ENCODE data around the gene SLC12A5.
A peak's percentile ranks its signal among the peaks of the same experiment; 100 is the strongest.

Gene SLC12A5

GRCh38 chr20:46001498-46001897, 27.5 kb upstream of the SLC12A5 start:
- peak overlapping the region in 10 of 11 experiments; percentile 21 to 97 (median 92); a peak in 18 of 22 replicates for H3K27ac ChIP-seq
- peaks cover 0 to 53% (median 6%) of the 10 kb centered on the region in 11 experiments; a peak in 13 of 22 replicates for H3K27me3 ChIP-seq
- peak overlapping the region; percentile 84 to 98 (median 95) for H3K4me2 ChIP-seq
- no peaks in the 10 kb centered on the region for H3K9me3 ChIP-seq (replicated peaks in 1 of 11)
- peak overlapping the region; percentile 9 to 69 (median 61); a peak in 14 of 22 replicates for H3K9ac ChIP-seq
- H4K20me1 ChIP-seq: no peaks in the 10 kb centered on the region
- H3K4me1 ChIP-seq: peaks cover 84 to 99% (median 97%) of the 10 kb centered on the region in 10 experiments
- peak in 3 of 11 experiments; percentile 24 to 76 (median 42); a peak in 5 of 22 replicates for TF ChIP-seq Cebpa-rat (IDR thresholded peaks at IDR 0.05)
- H3K4me3 ChIP-seq: peak overlapping the region in 4 of 10 experiments; percentile 8 to 30 (median 20); a peak in 3 of 20 replicates
- H3K36me3 ChIP-seq: no peaks in the 10 kb centered on the region

GRCh38 chr20:46002008-46002407, 27.0 kb upstream of the SLC12A5 start:
- Histone ChIP-seq H3K9ac (peak overlapping the region in 6 of 11 experiments; percentile 57 to 69 (median 66); a peak in 5 of 22 replicates), H3K36me3 (no peaks in the 10 kb centered on the region), H3K9me3 (replicated peaks in 1 of 11) (no peaks in the 10 kb centered on the region), H3K4me3 (peak overlapping the region in 1 of 10 experiments; percentile 30; a peak in 1 of 20 replicates), H3K4me1 (peaks cover 89 to 99% (median 97%) of the 10 kb centered on the region in 10 experiments), H4K20me1 (no peaks in the 10 kb centered on the region), H3K27me3 (peaks cover 0 to 58% (median 11%) of the 10 kb centered on the region in 11 experiments; a peak in 13 of 22 replicates), H3K27ac (peak overlapping the region in 8 of 11 experiments; percentile 73 to 97 (median 92); a peak in 17 of 22 replicates), H3K4me2 (peak overlapping the region; percentile 84 to 98 (median 95))
- no peak for TF ChIP-seq Cebpa-rat (IDR thresholded peaks at IDR 0.05)

- H3K9ac ChIP-seq: peak overlapping the region; percentile 65 to 85 (median 81); a peak in 20 of 22 replicates
- H3K4me2 ChIP-seq: peak overlapping the region; percentile 84 to 98 (median 95)
- H3K27me3 ChIP-seq: peaks cover 0 to 80% (median 23%) of the 10 kb centered on the region in 11 experiments; a peak in 17 of 22 replicates
- H4K20me1 ChIP-seq: peaks cover 0 to 5% (median 0%) of the 10 kb centered on the region in 11 experiments; a peak in 2 of 22 replicates
- peak overlapping the region in 7 of 10 experiments; percentile 27 to 59 (median 48); a peak in 13 of 20 replicates for H3K4me3 ChIP-seq
- H3K36me3 ChIP-seq: no peaks in the 10 kb centered on the region
- peak overlapping the region; percentile 71 to 97 (median 93) for H3K27ac ChIP-seq
- H3K4me1 ChIP-seq: peaks cover 94 to 99% (median 98%) of the 10 kb centered on the region in 10 experiments
- no peaks in the 10 kb centered on the region for H3K9me3 ChIP-seq (replicated peaks in 1 of 11)
- no peak for TF ChIP-seq Cebpa-rat (IDR thresholded peaks at IDR 0.05)
Observed at GRCh38 chr20:46004187-46004586, 24.8 kb upstream of the SLC12A5 start.

- peak overlapping the region; percentile 71 to 97 (median 93) for H3K27ac ChIP-seq
- peaks cover 0 to 11% (median 0%) of the 10 kb centered on the region in 11 experiments; a peak in 2 of 22 replicates for H4K20me1 ChIP-seq
- H3K4me3 ChIP-seq: peak overlapping the region in 9 of 10 experiments; percentile 27 to 59 (median 49); a peak in 18 of 20 replicates
- H3K36me3 ChIP-seq: peaks cover 0 to under 1% (median 0%) of the 10 kb centered on the region in 11 experiments; a peak in 1 of 22 replicates
- H3K9ac ChIP-seq: peak overlapping the region; percentile 64 to 85 (median 81)
- peak; percentile 45 to 93 (median 86); a peak in 18 of 22 replicates for TF ChIP-seq Cebpa-rat (IDR thresholded peaks at IDR 0.05)
- H3K9me3 ChIP-seq (replicated peaks in 1 of 11): no peaks in the 10 kb centered on the region
- peak overlapping the region; percentile 84 to 98 (median 95) for H3K4me2 ChIP-seq
- H3K27me3 ChIP-seq: peaks cover 0 to 82% (median 31%) of the 10 kb centered on the region in 11 experiments; a peak in 18 of 22 replicates
- peaks cover 89 to 98% (median 97%) of the 10 kb centered on the region in 10 experiments for H3K4me1 ChIP-seq
Observed at GRCh38 chr20:46004889-46005473, 24.0 kb upstream of the SLC12A5 start.

GRCh38 chr20:46006022-46006705, 22.9 kb upstream of the SLC12A5 start:
- H3K4me1 ChIP-seq: peaks cover 81 to 98% (median 96%) of the 10 kb centered on the region in 10 experiments
- peaks cover 0 to 20% (median 0%) of the 10 kb centered on the region in 11 experiments; a peak in 5 of 22 replicates for H4K20me1 ChIP-seq
- H3K4me3 ChIP-seq: peak overlapping the region in 5 of 10 experiments; percentile 16 to 54 (median 38); a peak in 7 of 20 replicates
- H3K27ac ChIP-seq: peak overlapping the region; percentile 31 to 97 (median 93); a peak in 21 of 22 replicates
- H3K9ac ChIP-seq: peak overlapping the region in 10 of 11 experiments; percentile 45 to 85 (median 81); a peak in 17 of 22 replicates
- peaks cover 0 to 12% (median 0%) of the 10 kb centered on the region in 11 experiments; a peak in 10 of 22 replicates for H3K36me3 ChIP-seq
- peaks cover 0 to 11% (median 9%) of the 10 kb centered on the region in 11 experiments; a peak in 17 of 22 replicates for H3K9me3 ChIP-seq (replicated peaks in 1 of 11)
- TF ChIP-seq Cebpa-rat (IDR thresholded peaks at IDR 0.05): no peak
- peaks cover 0 to 88% (median 43%) of the 10 kb centered on the region in 11 experiments; a peak in 19 of 22 replicates for H3K27me3 ChIP-seq
- H3K4me2 ChIP-seq: peak overlapping the region; percentile 84 to 98 (median 95)

- H3K4me1 ChIP-seq: peaks cover 73 to 98% (median 95%) of the 10 kb centered on the region in 10 experiments
Observed at GRCh38 chr20:46006964-46007363, 22.1 kb upstream of the SLC12A5 start.

GRCh38 chr20:46007671-46008070, 21.3 kb upstream of the SLC12A5 start:
- peak overlapping the region in 9 of 10 experiments; percentile 53 to 74 (median 55); a peak in 15 of 20 replicates for H3K4me3 ChIP-seq
- peak overlapping the region; percentile 56 to 97 (median 93); a peak in 21 of 22 replicates for H3K27ac ChIP-seq
- peak overlapping the region; percentile 84 to 98 (median 95) for H3K4me2 ChIP-seq
- peaks cover 0 to 92% (median 58%) of the 10 kb centered on the region in 11 experiments; a peak in 19 of 22 replicates for H3K27me3 ChIP-seq
- H3K4me1 ChIP-seq: peaks cover 70 to 98% (median 95%) of the 10 kb centered on the region in 10 experiments
- peak overlapping the region; percentile 39 to 83 (median 74); a peak in 21 of 22 replicates for H3K9ac ChIP-seq
- peaks cover 0 to 27% (median 0%) of the 10 kb centered on the region in 11 experiments; a peak in 10 of 22 replicates for H3K36me3 ChIP-seq
- peaks cover 0 to 26% (median 21%) of the 10 kb centered on the region in 11 experiments; a peak in 18 of 22 replicates for H3K9me3 ChIP-seq (replicated peaks in 1 of 11)
- no peak for TF ChIP-seq Cebpa-rat (IDR thresholded peaks at IDR 0.05)
- H4K20me1 ChIP-seq: peaks cover 0 to 21% (median 7%) of the 10 kb centered on the region in 11 experiments; a peak in 8 of 22 replicates

More at GRCh38 chr20:46006964-46007363, 22.1 kb upstream of the SLC12A5 start:
- peak overlapping the region in 10 of 11 experiments; percentile 85 to 97 (median 94); a peak in 21 of 22 replicates for H3K27ac ChIP-seq
- peak overlapping the region; percentile 84 to 98 (median 95) for H3K4me2 ChIP-seq
- TF ChIP-seq Cebpa-rat (IDR thresholded peaks at IDR 0.05): no peak
- H3K9me3 ChIP-seq (replicated peaks in 1 of 11): peaks cover 0 to 19% (median 17%) of the 10 kb centered on the region in 11 experiments; a peak in 18 of 22 replicates
- H3K36me3 ChIP-seq: peaks cover 0 to 20% (median 0%) of the 10 kb centered on the region in 11 experiments; a peak in 10 of 22 replicates
- no peak overlapping the region; a peak in 1 of 20 replicates for H3K4me3 ChIP-seq
- H3K9ac ChIP-seq: peak overlapping the region in 7 of 11 experiments; percentile 63 to 85 (median 81); a peak in 10 of 22 replicates
- peaks cover 0 to 21% (median under 1%) of the 10 kb centered on the region in 11 experiments; a peak in 8 of 22 replicates for H4K20me1 ChIP-seq
- peaks cover 0 to 88% (median 51%) of the 10 kb centered on the region in 11 experiments; a peak in 19 of 22 replicates for H3K27me3 ChIP-seq
